SHP77 (cell line): ENCODE data around the gene TTLL8.

Source experiments
- DNase-seq, 2 experiments: peaks; one replicate each; lab custom pipeline; 2025; lab: John Stamatoyannopoulos, UW

Gene TTLL8

DNA sequence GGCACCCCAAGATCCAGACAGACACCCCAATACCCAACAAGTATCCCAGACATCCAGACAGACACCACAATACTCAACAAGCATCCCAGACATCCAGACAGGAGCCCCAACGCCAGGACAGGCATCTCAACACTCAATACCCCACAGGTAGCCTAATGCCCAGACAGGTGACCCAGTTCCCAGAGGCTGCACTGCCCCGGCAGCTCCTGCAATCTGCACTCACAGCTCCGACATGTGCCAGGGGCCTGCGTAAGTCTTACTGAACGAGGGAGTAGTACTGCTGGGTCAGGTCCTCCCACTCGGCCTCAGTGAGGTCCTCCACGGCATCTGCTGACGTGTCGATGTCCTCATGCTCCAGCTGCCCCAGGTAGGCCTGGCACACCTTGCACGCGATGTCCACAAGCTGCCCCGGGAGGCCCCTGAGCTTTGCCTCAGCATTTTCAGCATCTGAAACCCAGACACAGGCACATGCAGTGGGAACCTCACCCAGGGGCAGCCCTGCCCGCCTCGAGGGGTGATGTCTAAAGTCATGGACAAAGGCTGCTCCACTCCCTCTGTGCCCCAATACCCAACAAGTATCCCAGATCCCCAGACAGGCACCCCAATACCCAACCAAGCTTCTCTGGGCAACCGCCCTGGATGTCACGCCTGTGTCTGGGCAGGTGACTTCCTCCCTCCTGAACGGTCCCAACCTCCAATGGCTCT, 16.6 kb downstream of the TTLL8 start:
- peak in 1 of 2 experiments; percentile 37 for DNase-seq

DNA sequence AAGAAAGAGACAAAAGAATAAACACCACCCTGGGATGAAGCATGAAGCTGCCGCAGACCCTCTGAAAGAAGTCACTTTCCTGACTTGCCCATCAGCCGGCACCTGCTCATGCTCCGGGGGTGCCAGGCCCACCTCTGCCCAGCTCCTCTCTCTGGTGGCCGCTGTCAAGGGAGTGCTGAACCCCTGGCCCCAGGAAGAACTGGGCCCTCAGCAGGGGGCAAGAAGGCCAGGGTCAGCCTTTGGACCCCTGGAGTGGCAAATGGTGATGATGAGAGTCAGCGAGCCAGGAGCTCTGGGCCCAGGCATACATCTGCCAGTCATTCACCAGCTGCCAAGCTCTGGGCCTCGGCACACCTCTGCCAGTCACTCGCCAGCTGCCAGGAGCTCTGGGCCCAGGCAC, 17.4 kb downstream of the TTLL8 start:
- peak in 1 of 2 experiments; percentile 41 for DNase-seq

DNA sequence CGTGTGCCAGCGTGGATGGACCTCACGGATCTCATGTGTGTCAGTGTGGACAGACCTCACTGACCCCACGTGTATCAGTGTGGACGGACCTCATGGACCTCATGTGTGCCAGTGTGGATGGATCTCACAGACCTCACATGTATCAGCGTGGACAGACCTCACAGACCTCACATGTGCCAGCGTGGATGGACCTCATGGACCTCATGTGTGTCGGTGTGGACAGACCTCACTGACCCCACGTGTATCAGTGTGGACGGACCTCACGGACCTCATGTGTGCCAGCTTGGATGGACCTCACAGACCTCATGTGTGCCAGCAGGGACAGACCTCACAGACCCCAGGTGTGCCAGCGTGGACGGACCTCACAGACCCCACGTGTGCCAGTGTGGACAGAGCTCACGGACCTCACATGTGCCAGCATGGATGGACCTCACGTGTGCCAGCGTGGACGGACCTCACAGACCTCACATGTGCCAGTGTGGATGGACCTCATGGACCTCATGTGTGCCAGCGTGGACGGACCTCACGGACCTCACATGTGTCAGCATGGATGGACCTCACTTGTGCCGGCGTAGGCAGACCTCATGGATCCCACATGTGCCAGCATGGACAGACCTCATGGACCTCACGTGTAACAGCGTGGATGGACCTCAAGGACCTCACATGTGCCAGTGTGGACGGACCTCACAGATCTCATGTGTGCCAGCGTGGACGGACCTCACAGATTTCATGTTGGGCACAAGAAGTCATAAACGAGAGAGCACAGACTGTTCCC, 18.2 kb downstream of the TTLL8 start:
- no peak for DNase-seq

DNA sequence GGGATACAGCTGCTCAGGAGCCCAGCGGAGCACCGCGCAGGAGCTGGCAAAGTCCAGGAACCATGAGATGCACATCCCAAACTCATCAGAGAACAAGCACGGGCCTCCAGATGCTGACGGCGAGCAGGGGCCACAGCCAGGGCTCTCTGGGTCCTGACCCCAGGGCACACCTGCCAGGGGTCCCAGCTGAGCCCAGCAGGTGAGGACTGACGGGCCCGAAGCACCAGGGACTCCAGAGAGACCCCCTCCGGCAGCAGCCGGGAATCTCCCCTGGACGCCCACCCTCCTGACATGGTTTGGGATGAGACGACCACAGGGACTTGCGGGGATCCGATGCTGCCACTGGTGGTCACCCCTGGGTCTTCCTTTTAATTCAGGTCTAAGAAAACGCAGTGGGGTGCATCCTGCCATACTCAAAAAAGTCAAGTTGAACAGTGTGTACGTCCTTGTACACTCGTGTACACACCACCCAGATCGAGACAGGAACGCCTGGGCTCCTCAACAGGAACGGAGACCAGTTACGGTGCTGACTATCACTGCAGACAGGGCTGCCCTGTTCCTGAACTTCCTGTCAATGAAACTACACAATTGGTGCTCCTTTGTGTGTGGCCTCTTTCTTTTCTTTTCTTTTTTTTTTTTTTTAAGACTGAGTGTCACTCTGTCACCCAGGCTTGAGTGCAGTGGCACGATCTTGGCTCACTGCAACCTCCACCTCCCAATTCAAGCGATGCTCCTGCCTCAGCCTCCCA, 21.9 kb downstream of the TTLL8 start:
- no peak for DNase-seq

DNA sequence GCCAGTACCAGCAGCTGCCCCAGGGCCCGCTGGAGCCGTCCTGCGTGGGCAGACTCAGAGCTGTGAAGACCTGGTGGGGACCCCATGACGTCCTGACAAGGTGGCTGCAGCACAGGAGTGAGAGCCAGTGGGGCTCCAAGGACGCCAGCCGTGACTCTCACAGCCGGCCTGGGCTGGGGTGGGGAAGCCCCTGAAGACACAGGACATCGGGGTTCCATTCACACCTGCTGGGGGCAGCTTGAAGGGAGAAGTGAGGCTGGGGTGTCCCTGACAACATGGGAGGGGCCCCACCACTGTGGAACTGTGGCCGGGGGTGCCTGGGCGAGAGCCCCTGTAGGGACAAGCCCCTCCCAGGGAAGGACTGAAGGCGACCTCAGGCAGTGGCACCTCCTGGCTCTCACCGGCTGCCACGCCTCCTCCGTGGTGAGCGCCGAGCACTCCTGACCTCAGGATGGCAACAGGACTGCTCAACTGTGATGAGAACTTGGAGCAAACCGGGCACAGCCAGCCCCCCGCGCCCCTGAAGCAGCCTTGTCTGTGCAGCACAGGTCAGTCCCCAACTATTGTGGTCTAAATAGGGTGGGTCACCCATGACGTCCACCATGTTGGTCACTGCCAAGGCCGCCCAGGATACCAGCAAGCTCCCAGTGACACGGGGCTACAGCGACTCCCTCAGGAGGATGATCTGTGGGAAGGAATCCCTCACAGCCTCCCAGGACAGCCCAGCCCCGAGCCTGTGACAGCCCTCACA, 22.8 kb downstream of the TTLL8 start:
- no peak for DNase-seq

DNA sequence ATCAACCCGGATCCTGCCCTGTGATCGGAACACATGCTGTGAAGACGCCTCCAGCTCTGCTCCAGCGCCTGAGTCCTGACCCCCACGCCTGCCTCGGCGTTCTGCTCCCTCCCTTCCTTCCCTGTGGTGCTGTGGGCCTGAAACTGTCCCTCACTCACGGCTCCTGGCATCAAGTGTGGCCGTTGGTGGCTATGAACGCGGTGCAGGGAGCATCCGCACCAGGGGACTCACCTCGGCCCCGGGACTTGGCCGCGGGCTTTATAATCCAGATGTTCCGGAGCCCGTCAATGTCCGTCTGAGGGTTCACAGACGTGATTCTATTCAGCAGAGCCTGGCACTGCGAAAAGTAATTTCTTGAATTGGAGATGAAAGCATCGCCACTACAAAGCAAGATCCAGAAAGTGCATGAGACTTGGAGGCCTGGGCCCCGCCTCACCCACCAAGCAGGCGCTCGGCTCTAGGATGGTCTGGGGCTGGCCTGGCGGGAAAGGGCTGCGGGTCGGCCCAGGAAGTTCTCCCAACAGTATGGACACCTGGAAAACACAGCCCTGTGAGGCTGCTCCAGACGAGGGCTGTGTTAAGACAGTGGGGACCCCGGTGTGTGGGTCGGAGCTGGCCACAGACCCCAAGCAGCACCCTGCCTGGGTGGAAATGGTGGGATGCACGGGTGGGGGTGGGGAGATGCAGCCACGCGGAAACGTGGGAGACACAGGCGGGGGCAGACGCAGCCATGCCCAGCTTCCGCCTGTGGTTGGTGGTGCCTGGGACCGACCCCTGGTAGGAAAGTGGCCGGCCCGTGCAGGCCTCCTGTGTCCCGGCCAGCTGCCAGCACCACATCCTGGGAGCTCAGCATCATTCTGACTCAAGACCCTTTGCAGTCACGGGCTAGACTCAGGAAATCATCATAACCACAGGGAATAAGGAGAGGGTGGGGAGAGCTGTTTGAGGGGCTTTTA, 23.7 kb downstream of the TTLL8 start:
- no peak for DNase-seq

DNA sequence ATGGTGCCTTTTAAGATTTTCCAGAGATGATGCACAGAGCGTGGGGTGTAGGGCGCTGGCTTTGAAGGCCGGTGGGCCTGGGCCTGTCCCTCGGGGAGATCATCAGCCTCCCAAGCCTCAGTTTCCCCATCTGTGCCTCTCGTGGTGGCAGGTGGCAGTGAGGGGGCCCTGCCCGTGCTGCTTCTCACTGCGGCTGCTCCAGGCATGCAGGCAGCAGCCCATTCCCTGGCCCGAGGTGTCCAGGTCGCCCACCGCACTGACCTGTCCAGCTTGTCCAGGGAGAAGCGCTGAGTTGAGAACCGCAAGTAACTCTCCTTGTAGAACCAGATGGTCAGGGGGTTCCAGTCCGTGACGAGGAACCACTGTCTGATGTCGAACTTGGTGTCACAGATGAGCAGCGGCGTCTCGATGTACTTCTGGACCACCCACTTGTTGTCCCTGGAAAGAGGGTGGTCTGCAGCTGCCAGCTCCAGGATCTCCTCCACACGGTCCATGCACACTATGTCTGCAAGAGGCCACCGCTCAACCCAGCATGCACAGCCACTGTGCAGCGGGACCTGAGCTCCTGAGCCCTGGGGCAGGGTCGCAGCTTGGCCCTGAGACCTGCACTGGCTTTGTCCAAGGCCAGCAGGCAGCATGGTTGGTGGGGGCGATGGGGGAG, 25.0 kb downstream of the TTLL8 start:
- no peak for DNase-seq

DNA sequence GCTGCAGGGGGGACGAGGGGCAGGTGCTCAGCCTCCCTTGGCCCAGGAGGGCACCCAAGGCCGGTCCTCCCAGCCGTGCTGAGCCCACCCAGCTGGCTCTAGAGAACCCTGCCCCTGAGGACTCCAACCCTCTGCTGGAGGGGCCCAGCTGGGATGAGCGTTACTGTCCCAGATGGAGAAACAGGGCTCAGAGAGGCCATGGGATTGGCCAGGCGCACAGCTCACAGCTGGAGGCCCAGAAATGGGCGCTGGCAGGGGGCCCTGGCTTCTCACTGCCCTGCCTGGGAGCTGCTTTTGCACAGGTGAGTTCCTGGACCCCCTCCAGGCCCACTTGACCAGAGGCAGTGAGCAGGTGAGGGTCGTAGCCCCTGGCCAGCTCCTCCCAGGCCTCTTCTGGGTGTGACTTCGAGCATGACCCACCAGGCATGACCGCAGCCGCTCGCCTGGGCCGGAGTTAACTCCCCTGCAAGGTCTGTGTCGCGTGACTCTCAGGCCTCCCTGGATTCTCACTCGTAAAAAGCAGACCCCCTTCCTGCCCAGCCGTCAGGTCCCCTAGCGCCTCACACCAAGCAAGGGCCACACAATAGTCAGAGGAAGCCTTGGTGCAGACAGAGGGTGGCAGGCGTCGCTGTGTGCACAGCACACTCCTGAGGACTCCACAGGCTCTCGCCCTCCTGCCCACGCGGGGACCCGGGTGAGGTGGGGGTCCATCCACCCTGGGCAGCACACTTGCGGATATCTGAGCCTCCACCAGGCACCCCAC, 25.8 kb downstream of the TTLL8 start:
- DNase-seq = no peak

DNA sequence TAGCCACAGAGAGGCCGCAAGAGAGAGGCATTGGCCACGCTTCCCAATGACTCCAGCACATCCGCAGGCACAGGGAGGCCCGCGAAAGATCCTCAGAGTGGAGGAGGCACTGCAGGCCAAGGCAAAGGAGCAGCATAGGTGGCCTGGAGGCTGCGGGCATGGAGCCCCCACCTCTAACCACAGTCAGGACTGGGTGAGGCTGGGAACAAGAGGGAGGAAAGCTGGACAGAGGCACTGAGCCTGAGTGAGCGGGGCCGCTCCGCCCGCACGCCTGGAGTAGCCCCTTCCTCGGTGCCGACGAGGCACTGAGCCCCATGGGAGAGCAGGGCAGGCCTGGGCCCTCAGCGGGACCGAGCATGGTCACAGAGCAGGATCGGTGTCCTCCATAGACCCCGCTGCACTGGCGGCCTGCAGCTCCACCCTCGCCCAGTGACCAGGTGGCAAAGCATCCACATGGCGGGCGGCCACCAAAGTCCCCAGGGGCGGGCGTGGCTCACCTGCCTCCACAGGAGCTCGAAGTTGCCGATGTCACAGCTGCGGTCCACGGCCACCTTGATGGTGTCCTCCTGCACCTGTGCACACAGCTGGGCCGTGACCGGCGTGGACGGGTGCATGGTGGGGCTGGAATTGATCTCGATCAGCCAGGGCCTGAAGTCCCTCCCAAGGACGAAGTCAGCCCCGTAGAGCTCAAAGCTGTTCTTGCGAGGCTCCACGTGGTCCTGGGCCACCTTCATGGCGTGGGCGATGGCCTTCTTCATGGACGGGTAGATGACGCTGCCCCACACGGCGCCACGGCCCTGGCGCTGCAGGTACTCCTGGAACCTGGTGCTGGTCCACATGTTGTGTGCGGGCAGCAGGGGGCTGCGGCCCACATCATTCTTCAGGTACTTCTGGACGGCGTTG, 26.7 kb downstream of the TTLL8 start:
- no peak for DNase-seq

DNA sequence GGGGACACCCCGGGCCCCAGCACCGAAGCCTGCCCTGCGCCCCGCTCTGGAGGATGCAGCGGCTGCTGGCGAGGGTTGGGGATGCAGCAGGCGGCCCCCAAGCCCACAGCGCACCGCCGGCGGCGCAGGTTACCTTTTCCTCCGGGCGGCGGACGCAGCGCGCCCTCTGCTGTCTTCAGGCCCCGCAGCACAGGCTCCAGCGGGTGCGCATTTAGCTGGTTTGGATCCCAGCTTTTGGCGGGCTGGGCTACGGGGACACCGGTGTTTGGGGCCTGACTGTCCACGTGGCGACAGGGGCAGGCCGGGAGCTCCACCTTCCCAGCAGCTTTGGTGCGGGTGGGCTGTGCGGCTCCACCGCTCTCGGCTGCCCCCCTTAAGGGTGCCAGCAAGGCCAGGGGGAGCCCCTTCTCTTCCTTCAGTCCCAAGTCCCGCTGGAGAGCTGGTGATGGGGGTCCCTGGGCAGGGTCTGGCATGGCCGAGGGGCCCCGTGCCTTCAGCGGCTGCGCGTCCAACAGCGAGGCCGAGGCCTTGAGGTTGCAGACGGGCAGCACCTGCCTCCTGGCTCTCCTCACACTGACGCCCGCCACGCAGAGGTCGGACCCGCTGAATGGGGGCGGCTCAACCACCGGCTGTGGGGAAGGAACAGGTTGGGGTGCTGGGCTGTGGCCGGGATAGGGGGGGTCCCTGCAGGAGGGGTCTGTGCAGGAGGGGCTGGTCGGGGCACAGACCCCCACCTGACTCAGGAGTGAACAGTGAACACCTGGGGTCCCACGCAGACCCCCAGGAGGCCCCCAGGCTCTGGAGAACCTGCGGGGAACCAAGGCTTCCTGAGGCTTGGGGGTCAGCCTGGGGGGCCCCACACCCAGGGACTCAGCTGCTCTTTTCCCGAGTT, 27.6 kb downstream of the TTLL8 start:
- DNase-seq = peak; percentile 75 to 85

DNA sequence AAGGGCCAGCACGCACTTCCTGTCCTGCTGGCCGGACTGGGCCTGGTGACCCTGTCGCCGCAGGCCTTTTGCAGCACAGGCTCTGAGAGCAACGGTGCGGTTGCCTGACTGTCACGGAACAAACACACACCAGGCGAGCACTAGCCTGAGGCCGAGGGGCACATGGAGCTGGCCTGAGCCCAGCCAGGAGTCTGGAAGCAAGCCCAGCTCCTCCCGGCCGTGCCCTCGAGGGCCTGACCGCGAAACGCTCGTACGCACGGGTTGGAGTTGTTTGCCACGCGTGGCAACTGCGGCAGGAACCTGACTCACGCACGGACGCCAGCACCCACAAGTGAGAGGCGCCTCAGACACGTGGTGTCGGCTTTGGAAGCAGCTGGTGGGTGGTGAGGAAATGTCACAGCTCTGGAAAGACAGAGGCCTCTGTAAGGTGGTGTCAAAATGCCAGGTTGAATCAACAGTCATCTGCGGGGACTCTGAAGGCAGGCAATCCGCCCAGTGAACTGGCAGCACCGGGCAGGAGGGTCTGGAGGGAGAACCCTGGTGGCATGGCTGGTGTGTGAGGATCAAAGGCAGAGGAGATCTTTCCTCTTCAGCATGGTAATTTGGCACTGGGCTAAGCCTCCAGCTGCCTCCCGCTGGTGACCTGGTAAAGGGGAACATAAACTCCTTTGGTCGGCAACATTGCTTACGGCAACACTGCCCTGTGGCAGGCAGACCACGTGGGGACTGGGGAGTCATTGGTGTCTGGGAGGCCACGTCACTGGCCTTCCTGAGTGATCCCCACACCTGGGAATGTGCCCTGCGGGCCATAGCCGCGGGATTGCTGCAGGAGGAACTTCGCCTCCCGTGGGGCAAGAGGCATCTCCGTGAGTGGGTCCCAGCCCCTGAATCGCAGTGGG, 30.2 kb downstream of the TTLL8 start:
- peak in 1 of 2 experiments; percentile 61 for DNase-seq

DNA sequence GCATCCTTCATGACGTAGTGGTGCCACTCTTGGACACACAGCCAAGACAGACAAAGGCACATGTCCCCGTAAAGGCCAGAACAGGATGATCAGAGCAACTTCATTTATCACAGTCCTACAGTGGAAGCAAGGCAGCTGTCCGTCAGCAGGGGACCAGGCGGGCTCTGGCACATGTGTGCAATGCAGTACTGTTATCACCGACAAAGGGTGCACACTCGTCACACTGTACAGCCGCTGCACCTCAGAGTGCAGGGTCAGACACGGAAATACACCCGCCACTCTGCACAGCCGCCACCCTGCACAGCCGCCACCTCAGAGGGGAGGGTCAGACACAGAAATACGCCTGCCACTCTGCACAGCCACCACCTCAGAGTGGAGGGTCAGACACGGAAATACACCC, 32.1 kb downstream of the TTLL8 start:
- DNase-seq = no peak

DNA sequence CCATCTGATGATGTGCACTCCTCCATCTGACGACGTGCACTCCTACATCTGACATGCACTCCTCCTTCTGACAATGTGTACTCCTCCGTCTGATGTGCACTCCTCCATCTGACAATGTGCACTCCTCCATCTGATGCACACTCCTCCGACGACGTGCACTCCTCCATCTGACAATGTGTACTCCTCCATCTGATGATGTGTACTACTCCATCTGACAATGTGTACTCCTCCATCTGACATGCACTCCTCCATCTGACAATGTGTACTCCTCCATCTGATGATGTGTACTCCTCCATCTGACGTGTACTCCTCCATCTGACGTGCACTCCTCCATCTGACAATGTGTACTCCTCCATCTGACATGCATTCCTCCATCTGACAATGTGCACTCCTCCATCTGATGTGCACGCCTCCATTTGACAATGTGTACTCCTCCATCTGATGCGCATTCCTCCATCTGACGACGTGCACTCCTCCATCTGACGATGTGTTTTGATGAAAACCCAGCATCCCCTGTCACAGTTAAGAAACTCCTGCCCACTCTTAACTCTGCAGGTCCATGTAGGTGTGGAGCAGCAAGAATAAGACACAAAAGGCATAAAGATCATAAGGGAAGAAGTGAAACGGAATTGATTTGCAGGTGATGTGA, 35.8 kb downstream of the TTLL8 start:
- DNase-seq = no peak

DNA sequence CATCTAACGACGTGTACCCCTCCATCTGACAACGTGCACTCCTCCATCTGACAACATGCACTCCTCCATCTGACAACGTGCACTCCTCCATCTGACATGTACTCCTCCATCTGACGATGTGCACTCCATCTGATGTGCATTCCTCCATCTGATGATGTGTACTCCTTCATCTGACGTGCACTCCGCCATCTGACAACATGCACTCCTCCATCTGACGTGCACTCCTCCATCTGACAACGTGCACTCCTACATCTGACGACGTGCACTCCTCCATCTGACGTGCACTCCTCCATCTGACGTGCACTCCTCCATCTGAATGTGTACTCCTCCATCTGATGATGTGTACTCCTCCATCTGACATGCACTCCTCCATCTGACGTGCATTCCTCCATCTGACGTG, 37.5 kb downstream of the TTLL8 start:
- no peak for DNase-seq

DNA sequence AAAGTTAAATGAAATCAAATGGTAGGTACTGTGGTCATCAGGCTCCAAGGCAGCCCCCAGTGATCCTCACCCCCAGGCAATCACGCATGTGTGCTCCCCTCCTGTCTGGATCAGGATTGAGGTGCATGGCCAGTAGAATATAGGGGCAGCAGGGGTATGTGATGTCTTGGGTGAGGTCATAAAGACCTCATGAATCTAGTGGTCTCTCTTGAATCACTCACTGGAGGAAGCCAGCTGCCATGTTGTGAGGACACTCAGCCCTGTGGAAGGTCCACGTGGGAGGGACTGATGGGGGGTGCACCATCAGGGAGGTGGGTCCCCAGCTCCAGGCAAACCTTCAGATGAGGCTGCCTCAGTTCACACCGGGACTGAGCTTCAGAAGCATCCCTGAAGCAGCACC, 38.8 kb downstream of the TTLL8 start:
- DNase-seq = no peak
